A673 (cell line): Measurements from ENCODE around the gene MVB12B. TPM values are rescaled to one million over a fixed set of nuclear protein-coding genes. Genes with fewer than 3 reads are reported as not detected.

Source experiments
- BruUV-seq: library from RNA; stranded (reverse); fragments of 400-500 nt; replicated peaks from 2 replicates; lab custom pipeline; 2021; lab: Mats Ljungman, UMichigan
- CTCF ChIA-PET: fragments of 300-600 bp; sonication (Branson Sonifier 250); formaldehyde crosslinking; loops from one replicate; lab custom pipeline; 2022; ENCODE audit warnings: antibody characterized with exemption; lab: Charles Lee
- POLR2A ChIA-PET: fragments of 300-600 bp; sonication (Branson Sonifier 250); formaldehyde crosslinking; loops from one replicate; lab custom pipeline; 2022; ENCODE audit warnings: antibody characterized with exemption; ENCODE audit not compliant: low non-redundant PET; lab: Charles Lee
- DNase-seq: peaks from one replicate; pipeline ENCODE4 v3.0.0-alpha.2; 2015; ENCODE audit warnings: low spot score
- H3K27ac ChIP-seq: fragments of 200-600 bp; sonication (generic); 2 replicates; pipeline ENCODE4 v1.5.1; 2016; ENCODE audit warnings: mixed run types, low read depth, mild to moderate bottlenecking, mixed read lengths, antibody characterized with exemption, low read length; ENCODE audit not compliant: poor library complexity, severe bottlenecking
- H3K27me3 ChIP-seq: fragments of 200-600 bp; sonication (generic); replicated peaks from 2 replicates; pipeline ENCODE4 v1.6.1; 2017; ENCODE audit warnings: mixed run types, low read depth, mild to moderate bottlenecking, mixed read lengths, antibody characterized with exemption, low read length; ENCODE audit not compliant: insufficient read depth, poor library complexity
- H3K36me3 ChIP-seq: fragments of 200-600 bp; sonication (generic); 2 replicates; pipeline ENCODE4 v1.6.1; 2016; ENCODE audit warnings: mixed run types, mild to moderate bottlenecking, mixed read lengths, antibody characterized with exemption, low read length; ENCODE audit not compliant: insufficient read depth, poor library complexity, severe bottlenecking
- H3K4me1 ChIP-seq: fragments of 200-600 bp; sonication (generic); 2 replicates; pipeline ENCODE4 v1.6.1; 2017; ENCODE audit warnings: mixed run types, mild to moderate bottlenecking, mixed read lengths, antibody characterized with exemption, low read length; ENCODE audit not compliant: insufficient read depth, poor library complexity, severe bottlenecking
- H3K4me3 ChIP-seq: fragments of 200-600 bp; sonication (generic); 2 replicates; pipeline ENCODE4 v1.5.1; 2016; ENCODE audit warnings: low read depth, mixed run types, mild to moderate bottlenecking, mixed read lengths, low read length; ENCODE audit not compliant: poor library complexity, severe bottlenecking
- H3K9me3 ChIP-seq: fragments of 200-600 bp; sonication (generic); 2 replicates; pipeline ENCODE4 v1.6.1; 2016; ENCODE audit warnings: mixed run types, low read depth, mild to moderate bottlenecking, mixed read lengths, antibody characterized with exemption, low read length; ENCODE audit not compliant: poor library complexity, severe bottlenecking
- CTCF ChIP-seq: fragments of 300-800, 200-600 bp; sonication (generic); conservative IDR thresholded peaks from 2 replicates; pipeline ENCODE4 v1.5.1; 2017; ENCODE audit warnings: low read depth, mild to moderate bottlenecking, antibody characterized with exemption, low read length, moderate library complexity, mixed read lengths
- EZH2 ChIP-seq: fragments of 200-600 bp; sonication (generic); IDR thresholded peaks from 2 replicates; pipeline ENCODE4 v1.6.1; 2017; ENCODE audit warnings: borderline replicate concordance, low read depth, mild to moderate bottlenecking, mixed read lengths, antibody characterized with exemption, low read length; ENCODE audit not compliant: poor library complexity, severe bottlenecking
- intact Hi-C: fragments of 100-400 bp; cut with micrococcal nuclease; formaldehyde crosslinking; loops from one replicate; pipeline ENCODE4 v1.10.0; 2022; ENCODE audit not compliant: unreplicated experiment
- total RNA-seq: library from RNA; stranded (reverse); gene quantifications from 2 replicates; pipeline ENCODE4 v1.2.3, GENCODE V29; 2021

The MVB12B gene
- total RNA-seq, 1 experiment from 2014 or later, result 12.3 TPM

GRCh38 chr9:126437268-126437666 is 110.6 kb downstream of the MVB12B start:
- Histone ChIP-seq H3K36me3 (no peaks in the 10 kb centered on the region), H3K4me3 (no peak overlapping the region), H3K9me3 (no peaks in the 10 kb centered on the region), H3K27ac (no peak overlapping the region), H3K27me3 (no peaks in the 10 kb centered on the region), H3K4me1 (peaks cover 14% of the 10 kb centered on the region)
- CTCF ChIA-PET, result no interaction called here
- DNase-seq, result no peak
- intact Hi-C loops, result no loop called here
- no TSS peak for BruUV-seq
- no peak for TF ChIP-seq CTCF
- no peak for TF ChIP-seq EZH2
- POLR2A ChIA-PET, result no interaction called here

- intact Hi-C loops, result no loop called here
- Histone ChIP-seq H3K36me3 (no peaks in the 10 kb centered on the region), H3K9me3 (no peaks in the 10 kb centered on the region), H3K4me3 (no peak overlapping the region), H3K4me1 (peaks cover 14% of the 10 kb centered on the region), H3K27me3 (no peaks in the 10 kb centered on the region), H3K27ac (no peak overlapping the region)
- no peak for DNase-seq
- ChIA-PET POLR2A (no interaction called here), CTCF (no interaction called here)
- TF ChIP-seq CTCF, result no peak
- no peak for TF ChIP-seq EZH2
- no TSS peak for BruUV-seq
Measured at GRCh38 chr9:126437701-126438100, 111.1 kb downstream of the MVB12B start.

GRCh38 chr9:126438741-126439401 is 112.2 kb downstream of the MVB12B start:
- no peak overlapping the region for H3K27ac ChIP-seq
- no peaks in the 10 kb centered on the region for H3K27me3 ChIP-seq
- no TSS peak for BruUV-seq
- POLR2A ChIA-PET, result no interaction called here
- no peaks in the 10 kb centered on the region for H3K9me3 ChIP-seq
- H3K36me3 ChIP-seq, result no peaks in the 10 kb centered on the region
- no peak for DNase-seq
- no peak for TF ChIP-seq CTCF
- no peak for TF ChIP-seq EZH2
- H3K4me3 ChIP-seq, result no peak overlapping the region
- peaks cover 14% of the 10 kb centered on the region for H3K4me1 ChIP-seq
- intact Hi-C loops, result no loop called here
- CTCF ChIA-PET, result no interaction called here
